ENCODE results near the gene IL17RA. TPM values are rescaled to one million over a fixed set of nuclear protein-coding genes. Genes with fewer than 3 reads are reported as not detected.

The IL17RA gene
- total and polyA plus RNA-seq, 2 of the 4 experiments (the other 2 are of a cell fraction) = 5.2 to 15.3 TPM

DNA sequence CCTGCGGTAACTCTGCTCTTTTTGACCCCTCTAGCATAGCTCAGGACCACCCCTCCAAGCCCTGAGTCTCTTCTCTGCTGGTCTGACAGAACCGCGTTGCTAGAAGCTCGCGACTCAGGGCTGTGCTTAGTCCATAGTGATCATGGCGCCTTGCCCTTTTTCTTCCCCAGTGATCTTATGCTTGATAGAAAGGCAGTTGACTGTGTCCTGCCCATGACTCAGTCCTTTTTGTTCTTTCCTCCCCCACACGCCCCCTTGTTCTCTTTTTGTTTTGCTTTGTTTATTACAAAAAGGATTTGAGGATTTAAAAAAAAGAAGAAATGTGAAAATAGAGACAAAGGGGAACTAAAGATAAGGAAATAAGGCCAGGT, 17.5 kb downstream of the IL17RA start:
- Histone ChIP-seq H2AK5ac (ENCODE audit: low read depth, low read length) (no peak overlapping the region), H3K79me1 (ENCODE audit: low read depth in 1 of 2, low read length in 2 of 2) (peaks cover 3 to 5% of the 10 kb centered on the region in 2 experiments; a peak in 2 of 4 replicates), H2AK9ac (replicated peaks; ENCODE audit: low read depth, low read length, poor library complexity) (no peak overlapping the region), H3K9me3 (ENCODE audit: control insufficient read depth, insufficient read depth, low read length) (no peaks in the 10 kb centered on the region), H4K8ac (ENCODE audit: low read depth in 2 of 2, low read length in 2 of 2) (no peak overlapping the region), H3K56ac (ENCODE audit: extremely low read depth, insufficient read depth, low read length) (no peak overlapping the region), H3K9me1 (ENCODE audit: insufficient read depth, low read length) (peaks cover 10% of the 10 kb centered on the region), H3K4me3 (ENCODE audit: insufficient read depth, low read depth, low read length) (no peak overlapping the region), H2BK20ac (ENCODE audit: low read depth, low read length) (no peak overlapping the region), H3K9ac (ENCODE audit: low read depth, low read length) (no peak overlapping the region), H2AFZ (replicated peaks; ENCODE audit: low read length, poor library complexity) (no peak overlapping the region), H3K4me1 (ENCODE audit: control insufficient read depth, insufficient read depth, low read length) (no peaks in the 10 kb centered on the region), H2BK5ac (ENCODE audit: low read depth, low read length, poor library complexity, severe bottlenecking) (no peak overlapping the region), H3K27me3 (ENCODE audit: control insufficient read depth, insufficient read depth, low read length) (no peaks in the 10 kb centered on the region), H3K27ac (ENCODE audit: insufficient read depth, low read length) (no peak overlapping the region), H4K20me1 (ENCODE audit: insufficient read depth, low read length) (peaks cover 9% of the 10 kb centered on the region), H3K23ac (ENCODE audit: low read depth, low read length) (no peak overlapping the region), H2BK120ac (ENCODE audit: low read depth, low read length) (no peak overlapping the region), H3K4ac (ENCODE audit: low read depth, low read length) (no peak overlapping the region), H3K36me3 (ENCODE audit: control insufficient read depth, insufficient read depth, low read length) (peaks cover 70% of the 10 kb centered on the region), H3K14ac (replicated peaks; ENCODE audit: low read depth, low read length) (no peak overlapping the region), H3K4me2 (ENCODE audit: low read depth, low read length) (no peak overlapping the region), H3K18ac (ENCODE audit: low read depth, low read length) (no peak overlapping the region), H4K91ac (ENCODE audit: insufficient read depth, low read depth, low read length) (no peak overlapping the region), H4K5ac (ENCODE audit: low read depth, low read length) (no peak overlapping the region), H2BK15ac (ENCODE audit: low read depth, low read length) (no peak overlapping the region)
- TF ChIP-seq CHD1 (IDR thresholded peaks at IDR 0.05; ENCODE audit: low read depth, low read length) (no peak), POLR2A (IDR thresholded peaks at IDR 0.05; ENCODE audit: low read depth, low read length) (no peak), CEBPB (IDR thresholded peaks at IDR 0.05; ENCODE audit: low read depth, low read length) (no peak), RFX5 (IDR thresholded peaks at IDR 0.05; ENCODE audit: low read depth, low read length) (no peak), MAZ (IDR thresholded peaks at IDR 0.05; ENCODE audit: borderline replicate concordance, low read depth, low read length) (no peak), RAD21 (IDR thresholded peaks at IDR 0.05; ENCODE audit: low read length) (no peak), USF2 (IDR thresholded peaks at IDR 0.05; ENCODE audit: low read depth, low read length) (no peak), NFE2L2 (IDR thresholded peaks at IDR 0.05; ENCODE audit: low read depth, low read length) (no peak), ELK1 (IDR thresholded peaks at IDR 0.05; ENCODE audit: borderline replicate concordance, low read depth, low read length) (no peak), FOS (IDR thresholded peaks at IDR 0.05; ENCODE audit: low read depth, low read length) (no peak), SMC3 (IDR thresholded peaks at IDR 0.05; ENCODE audit: low read depth, low read length) (no peak), CTCF (conservative IDR thresholded peaks at IDR 0.05; ENCODE audit: low read depth, low read length) (no peak), RCOR1 (IDR thresholded peaks at IDR 0.05; ENCODE audit: insufficient replicate concordance, low read length) (no peak)
- ATAC-seq (ENCODE audit: low read depth) (no peak), DNase-seq (no peak)
- ChIA-PET POLR2A (ENCODE audit: unreplicated experiment) (no interaction called here), CTCF (no interaction called here)
- in situ Hi-C loops (cut with MboI; ENCODE audit: low sequenced_read_pairs) (no loop called here), dilution Hi-C loops (cut with HindIII; ENCODE audit: low sequenced_read_pairs, unreplicated experiment) (no loop called here), intact Hi-C loops (cut with micrococcal nuclease) (no loop called here)
- no TSS peak for BruUV-seq (replicated peaks)
- 77% methylated on average over 3 of the region's 7 CpGs; no CpG with 5 or more reads in 1 of the 2 experiments for WGBS, 2 experiments (ENCODE audit: extremely low coverage in 2 of 2, insufficient read length in 1 of 2)
